GM21360 (cell line): ENCODE results near the gene CPLANE1.
"Not testable (repeated sequence)": the region's sequence is repeated elsewhere in the genome, so short reads cannot be mapped to it uniquely, and the experiment has no call there.

Experiments used
- ATAC-seq: cut with Tn5 transposase; IDR thresholded peaks from one replicate; pipeline ENCODE4 v1.9.1; 2021; ENCODE audit warnings: mild to moderate bottlenecking, moderate library complexity; ENCODE audit not compliant: unreplicated experiment

Gene CPLANE1

DNA sequence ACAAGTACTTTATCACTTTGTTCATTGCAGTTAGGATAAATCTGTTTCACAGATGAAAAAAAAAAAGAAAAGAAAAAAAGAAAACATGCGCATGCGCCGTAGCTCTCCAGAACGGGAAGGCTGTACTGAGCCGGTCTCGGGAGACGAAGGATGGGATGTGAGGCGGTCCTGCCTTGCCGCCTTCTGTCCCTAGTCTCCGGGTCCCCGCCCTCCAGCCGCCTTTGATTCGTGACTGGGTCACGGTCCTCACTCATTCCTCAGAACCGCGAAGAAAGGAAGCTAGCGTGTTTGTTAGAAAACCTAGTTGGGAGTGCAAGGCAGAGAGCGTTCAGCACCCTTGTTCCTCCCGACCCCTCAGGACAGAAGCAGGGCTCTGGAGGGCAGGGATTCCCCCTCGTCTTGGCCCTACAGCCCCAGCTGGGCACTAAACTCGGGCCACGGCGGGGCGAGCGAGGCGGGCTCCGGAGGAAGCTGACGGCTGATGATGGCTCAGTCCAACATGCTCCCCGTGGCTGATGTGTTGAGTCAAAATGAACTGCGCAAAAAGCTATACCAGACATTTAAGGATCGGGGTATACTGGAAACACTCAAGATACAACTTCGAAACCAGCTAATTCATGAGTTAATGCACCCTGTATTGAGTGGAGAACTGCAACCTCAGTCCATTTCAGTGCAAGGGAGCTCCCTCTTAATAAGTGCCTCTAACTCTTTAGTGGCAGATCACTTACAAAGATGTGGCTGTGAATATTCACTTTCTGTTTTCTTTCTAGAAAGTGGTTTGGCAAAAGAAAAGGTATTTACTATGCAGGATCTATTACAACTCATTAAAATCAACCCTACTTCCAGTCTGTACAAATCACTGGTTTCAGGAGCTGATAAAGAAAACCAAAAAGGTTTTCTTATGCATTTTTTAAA is 40.0 kb downstream of the CPLANE1 start:
- ATAC-seq = no peak

DNA sequence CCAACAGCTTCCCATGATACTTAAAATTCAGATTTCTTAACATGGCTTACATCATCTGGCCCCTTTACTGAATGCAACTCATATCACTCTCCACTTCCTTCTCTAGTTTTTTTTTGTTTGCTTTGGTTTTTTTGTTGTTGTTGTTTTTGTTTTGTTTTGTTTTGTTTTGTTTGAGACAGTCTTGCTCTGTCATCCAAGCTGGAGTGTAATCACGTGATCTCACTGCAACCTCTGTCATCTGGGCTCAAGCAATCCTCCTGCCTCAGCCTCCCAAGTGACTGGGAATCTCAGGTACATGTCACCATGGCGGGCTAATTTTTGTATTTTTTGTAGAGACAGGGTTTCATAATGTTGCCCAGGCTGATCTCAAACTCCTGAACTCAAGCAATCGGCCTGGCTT is 41.4 kb downstream of the CPLANE1 start:
- ATAC-seq = no peak

DNA sequence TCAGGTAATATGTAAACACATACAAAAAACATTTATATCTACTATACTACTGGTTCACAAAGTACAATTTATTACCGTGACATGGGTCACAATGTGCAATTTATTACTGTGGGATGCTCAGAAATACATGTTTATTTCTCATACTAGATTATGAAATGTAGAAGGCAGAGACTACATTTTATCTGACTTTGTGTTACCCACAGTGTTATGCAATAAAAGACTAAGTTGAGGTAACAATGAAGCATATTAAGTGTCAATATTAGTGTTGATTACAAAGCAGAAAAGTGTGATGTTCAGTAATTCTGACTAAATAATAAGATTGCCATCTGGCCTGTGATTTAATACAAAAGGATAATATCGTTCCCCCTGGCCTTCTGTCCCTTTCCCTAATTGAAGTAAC is 42.4 kb downstream of the CPLANE1 start:
- no peak for ATAC-seq

DNA sequence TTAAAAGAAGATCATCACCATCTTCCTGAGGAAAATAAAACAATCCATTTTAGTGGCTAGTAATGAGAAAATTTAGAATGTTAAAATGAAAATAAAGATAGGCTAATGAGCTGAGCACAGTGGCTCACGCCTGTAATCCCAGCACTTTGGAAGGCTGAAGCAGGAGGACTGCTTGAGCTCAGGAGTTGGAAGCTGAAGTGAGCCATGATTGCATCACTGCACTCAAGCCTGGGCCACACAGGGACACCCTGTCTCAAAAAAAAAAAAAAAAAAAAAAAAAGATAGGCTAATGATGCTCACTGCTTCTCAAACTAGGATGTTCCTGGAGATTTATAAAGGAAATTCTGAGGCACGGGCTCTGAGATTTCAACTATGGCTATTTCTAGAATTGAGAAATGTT is 50.3 kb downstream of the CPLANE1 start:
- ATAC-seq = no peak

DNA sequence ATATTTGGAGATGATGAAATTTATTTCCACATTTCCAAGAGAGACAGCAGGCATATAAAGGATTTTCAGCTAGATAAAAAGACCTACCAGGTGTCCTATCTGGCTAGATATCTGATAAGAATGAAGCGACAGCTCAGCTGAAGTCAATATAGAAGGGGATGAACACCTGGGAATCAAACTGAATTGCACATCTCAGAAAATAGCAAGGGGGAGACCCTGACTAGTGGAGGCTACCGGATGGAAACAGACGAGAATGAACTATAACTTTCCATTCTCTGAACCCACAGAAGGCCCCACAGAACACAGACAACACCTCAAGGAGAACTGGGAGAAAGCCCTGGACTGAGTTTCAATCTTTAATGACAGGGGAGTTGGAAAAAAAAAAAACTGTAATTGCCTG is 51.1 kb downstream of the CPLANE1 start:
- no peak for ATAC-seq

DNA sequence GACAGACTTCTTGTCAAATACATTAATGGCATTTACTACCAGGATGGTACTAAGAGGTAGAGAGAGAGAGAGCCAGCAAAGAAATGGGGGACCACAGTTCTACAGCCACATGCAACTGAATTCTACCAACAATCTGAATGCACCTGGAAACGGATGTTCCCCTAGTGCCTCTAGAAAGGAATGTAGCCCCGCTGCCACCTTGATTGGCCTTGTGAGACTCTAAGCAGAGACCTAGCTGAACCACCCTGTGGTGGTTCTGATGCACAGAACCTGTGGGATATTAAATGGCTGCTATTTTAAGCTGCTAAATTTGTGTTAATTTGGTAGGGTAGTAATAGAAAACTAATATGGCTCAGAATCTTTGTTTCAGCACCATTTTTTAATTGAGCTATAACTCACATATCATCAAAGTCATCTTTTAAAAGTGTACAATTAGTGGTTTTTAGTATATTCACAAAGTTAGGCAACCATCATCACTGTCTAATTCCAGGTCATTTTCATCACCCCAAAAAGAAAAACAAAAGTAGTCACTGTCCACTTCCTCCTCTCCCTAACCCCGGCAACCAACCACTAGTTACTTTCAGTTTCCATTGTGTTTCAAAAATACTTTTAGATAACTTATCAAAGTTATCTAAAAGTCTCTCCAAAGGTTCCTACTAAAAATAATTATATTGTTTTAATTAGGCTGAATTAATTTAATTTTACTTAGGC is 51.7 kb downstream of the CPLANE1 start:
- ATAC-seq = peak; percentile 72

DNA sequence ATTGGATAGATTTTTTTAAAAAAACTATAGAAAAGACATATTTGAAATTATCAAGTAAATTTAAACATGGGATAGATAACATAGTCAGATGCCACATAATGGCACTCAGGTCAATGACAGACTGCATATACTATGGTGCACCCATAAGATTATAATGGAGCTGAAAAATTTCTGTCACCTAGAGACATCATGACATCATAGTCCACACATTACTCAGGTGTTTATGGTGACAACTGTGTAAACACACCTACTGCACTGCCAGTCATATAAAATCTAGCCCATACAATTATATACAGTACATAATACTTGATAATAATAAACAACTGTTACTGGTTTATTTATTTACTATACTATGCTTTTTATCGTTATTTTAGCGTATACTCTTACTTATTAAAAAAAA is 58.6 kb downstream of the CPLANE1 start:
- no peak for ATAC-seq

DNA sequence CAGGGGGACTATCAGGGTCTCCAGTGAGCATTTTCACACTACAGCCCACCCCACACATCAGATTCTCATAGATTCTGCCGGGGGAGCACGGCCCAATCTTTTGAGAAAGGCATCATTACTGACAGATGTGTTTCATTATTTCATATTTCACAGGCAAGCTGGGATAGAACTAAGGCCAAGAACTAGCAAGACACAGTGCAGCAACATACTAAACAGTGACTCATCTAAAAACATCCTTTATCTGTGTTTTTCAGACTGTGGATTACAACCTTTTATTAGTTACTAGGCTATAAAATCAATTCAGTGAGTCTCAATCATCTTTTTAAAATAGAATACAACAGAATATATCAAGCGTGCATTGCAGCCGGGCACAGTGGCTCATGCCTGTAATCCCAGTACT is 59.8 kb downstream of the CPLANE1 start:
- ATAC-seq = no peak

DNA sequence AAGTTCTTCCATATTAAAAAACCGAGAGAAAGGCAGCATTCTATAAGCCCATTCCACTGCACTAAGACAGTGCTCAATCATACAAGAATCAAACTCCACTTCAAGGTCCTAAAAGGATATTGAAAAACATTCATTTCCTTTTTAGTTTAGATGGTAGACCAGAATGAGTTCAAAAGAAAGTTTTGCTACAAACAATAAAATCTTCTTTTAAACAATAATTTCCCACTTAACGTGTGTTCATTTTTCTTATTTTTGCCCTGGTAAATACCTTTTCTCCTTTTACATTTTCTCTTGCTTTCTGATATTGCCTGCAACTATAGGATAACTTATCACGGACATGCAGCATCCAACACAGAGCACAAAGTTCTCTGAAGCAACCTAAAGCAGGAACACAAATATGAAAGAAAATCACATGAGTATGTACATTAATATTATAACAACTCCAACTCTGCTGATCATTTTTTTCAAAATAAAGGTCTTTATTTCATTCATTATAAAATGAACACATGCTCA is 61.7 kb downstream of the CPLANE1 start:
- no peak for ATAC-seq

DNA sequence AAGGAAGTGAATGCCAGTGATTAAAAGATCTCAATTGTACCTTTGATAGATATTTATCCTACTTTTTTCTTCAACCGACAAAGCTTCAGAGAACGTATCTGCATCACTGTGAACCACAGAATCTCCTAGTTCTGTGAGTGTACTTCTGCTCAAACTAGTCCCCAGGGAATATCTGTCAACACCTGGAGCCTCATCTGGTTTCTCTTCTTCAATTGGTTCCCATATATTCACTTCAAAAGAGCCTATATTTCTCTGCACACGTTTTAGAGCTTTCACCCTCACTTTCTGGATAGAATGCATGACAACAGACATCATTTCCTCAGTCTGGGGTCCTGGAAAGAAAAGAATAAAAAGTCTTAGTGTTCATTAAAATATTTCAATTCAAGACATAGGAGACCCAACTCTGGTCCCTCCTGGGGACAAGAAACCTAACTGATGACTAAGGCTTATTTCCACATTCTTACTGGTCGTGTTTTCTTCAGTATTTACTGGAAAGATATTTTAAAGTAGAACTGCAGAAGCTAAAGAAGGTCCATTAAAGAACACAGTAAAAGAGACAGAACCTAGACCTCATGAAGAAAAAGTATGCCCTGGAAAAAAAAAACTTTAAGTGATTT is 64.3 kb downstream of the CPLANE1 start:
- peak; percentile 88 for ATAC-seq

DNA sequence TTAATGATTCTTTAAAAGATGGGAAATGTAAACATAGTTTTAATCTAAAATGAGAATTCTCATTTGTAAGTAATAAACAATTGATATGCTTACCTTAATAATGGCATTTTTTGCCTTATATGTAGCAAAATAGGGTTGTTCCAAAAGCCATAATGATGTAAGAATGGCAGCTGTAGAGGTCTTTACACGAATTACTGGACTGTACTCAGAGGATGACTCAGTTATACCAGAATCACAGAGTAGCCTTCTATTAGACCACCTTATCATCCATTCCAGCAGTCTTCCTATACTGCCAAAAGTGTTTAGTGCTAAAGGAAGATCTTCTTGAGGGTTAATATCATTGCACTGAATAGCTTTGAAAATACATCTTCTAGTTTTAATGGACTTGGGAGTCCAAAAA is 66.5 kb downstream of the CPLANE1 start:
- ATAC-seq = no peak

DNA sequence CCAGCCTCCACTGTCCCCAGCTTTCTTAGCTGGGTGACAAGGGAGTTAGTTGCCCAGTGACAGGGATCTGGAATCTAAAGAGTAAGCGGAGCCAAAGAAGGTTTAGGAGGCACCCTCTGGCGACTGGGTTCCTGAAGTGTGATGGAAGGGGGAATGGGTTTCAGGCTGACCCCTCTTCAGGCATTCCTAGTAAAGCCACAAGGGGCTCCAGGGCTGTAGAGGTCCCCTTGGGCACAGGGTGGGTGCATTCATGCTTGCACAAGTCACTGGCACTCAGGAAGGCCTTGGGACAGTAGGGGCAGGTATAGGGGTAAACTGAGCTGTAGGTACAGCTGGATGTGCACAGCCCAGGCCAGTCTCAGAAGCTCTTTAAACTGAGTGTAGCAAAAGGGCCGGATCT is 74.2 kb downstream of the CPLANE1 start:
- ATAC-seq = no peak

DNA sequence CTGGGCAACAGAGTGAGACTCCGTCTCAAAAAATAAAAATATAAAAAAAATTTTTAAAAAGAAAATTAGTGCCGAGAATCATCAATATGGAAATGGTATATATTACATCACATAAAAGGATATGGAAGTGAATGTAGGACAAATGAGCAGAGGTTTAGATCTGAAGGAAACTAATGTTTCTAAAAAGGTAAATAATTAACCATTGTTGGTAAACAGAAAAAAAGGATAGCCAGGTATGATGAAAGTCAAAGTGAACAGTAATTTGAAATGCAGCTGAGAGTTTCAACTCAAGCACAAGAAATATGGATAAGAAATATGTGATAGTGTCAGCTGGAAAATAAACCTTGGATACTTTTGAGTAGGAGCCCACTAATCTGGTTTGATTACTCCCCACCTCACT is 76.2 kb downstream of the CPLANE1 start:
- ATAC-seq = no peak

DNA sequence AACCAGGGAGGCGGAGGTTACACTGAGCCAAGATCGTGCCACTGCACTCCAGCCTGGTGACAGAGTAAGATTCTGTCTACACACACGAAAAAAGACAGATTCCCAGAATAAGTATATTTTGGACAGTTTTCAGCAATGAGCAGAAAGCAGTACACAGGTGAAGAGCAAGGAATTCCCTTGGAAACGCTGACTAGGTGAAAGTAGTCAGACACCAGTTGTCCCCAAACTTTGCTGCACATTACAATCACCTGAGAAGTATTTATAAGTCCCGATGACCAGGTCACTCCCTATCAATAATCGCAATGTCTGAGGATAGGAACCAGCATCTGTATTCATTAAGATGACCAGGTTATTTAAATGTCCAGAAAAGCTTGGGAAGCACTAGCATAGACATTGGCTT is 78.3 kb downstream of the CPLANE1 start:
- no peak for ATAC-seq

DNA sequence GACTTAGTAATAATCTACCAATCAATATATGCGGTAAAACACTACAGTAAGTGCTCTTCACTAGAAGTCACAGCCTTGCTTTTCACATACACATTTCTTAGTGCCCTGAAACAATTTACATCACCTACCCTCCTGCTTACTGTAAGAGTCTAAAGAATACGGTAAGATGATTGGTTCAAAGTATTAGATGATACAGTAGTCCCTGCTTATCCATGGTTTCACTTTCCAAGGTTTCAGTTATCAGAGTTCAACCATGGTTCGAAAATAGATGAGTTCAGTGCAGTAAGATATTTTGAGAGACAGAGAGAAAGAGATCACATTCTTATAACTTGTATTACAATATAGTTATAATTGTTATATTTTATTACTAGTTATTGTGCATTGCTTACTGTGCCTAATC is 83.0 kb downstream of the CPLANE1 start:
- ATAC-seq = no peak

DNA sequence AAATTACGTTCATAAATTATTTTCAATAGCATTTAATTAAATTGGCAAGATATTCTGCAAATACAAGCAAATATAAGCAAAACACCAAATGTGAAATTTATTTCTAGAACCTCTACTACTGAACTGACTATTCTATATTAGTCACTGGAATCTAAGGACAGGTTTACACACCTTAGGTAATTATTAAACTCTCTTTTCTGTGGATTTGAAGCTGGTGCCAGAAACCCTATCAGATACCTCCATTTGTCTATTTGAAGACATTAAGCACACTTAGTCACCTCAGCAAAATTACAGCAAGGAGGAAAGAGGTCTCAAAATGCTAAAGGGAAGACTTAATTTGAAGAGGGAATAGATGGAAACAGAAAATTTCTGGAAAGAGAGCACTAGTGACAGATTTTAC is 83.4 kb downstream of the CPLANE1 start:
- ATAC-seq = no peak

DNA sequence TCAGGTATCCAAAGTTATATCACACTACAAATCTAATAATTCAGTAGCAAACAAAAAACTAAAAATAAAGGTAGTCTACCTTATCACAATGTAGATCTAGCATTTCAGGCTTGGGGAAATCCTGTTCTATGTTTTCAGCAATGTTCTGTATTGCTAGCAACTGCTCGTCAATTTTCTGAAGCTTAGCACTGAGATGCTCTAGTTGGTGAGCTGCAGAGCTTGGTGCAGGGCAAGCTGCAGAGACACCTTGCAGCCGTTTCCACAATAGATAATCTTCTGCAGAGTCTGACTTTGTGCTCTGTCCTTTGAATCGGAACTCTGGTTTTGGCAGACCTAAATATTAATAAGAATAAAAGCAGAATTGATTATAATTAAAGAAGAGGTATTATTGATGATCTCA is 95.5 kb downstream of the CPLANE1 start:
- no peak for ATAC-seq

DNA sequence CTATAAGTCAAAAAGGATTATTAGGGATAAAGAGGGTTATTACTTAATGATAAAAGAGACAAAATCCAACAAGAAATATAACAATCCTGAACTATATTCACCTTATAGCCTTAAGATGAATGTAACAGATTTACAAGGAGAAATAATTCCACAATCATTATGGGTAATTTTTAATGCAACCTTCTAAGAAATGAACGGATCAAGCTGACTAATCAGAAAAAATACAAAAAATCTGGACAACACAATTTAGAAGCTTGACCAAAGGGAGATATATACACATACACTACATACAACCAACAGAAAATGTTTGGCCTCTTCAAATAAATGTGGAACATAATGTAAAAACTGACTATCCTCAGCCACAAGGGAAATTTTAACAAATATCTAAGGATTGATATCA is 102.3 kb downstream of the CPLANE1 start:
- no peak for ATAC-seq

DNA sequence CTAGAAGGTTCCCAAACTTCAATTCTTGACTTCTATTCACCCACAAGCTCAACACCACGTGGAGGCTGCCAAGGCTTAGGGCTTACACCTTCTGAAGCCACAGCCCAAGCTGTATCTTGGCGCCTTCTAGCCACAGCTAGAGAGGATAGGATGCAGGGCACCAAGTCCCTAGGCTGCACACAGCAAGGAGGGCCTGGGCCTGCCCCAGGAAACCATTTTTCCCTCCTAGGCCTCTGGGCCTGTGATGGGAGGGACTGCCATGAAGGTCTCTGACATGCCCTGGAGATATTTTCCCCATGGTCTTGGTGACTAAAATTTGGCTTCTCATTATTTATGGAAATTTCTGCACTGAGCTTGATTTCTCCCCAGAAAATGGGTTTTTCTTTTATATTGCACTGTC is 112.5 kb downstream of the CPLANE1 start:
- ATAC-seq = no peak

DNA sequence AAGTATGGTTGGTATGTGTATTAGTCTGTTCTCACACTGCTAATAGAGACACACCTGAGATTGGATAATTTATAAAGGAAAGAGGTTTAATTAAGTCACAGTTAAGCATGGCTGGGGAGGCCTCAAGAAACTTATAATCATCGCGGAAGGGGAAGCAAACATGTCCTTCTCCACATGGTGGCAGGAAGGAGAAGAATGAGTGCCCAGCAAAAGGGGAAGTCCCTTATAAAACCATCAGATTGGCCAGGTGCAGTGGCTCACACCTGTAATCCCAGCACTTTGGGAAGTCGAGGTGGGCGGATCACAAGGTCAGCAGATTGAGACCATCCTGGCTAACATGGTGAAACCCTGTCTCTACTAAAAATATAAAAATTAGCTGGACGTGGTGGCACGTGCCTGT is 113.9 kb downstream of the CPLANE1 start:
- ATAC-seq = not testable (repeated sequence)

DNA sequence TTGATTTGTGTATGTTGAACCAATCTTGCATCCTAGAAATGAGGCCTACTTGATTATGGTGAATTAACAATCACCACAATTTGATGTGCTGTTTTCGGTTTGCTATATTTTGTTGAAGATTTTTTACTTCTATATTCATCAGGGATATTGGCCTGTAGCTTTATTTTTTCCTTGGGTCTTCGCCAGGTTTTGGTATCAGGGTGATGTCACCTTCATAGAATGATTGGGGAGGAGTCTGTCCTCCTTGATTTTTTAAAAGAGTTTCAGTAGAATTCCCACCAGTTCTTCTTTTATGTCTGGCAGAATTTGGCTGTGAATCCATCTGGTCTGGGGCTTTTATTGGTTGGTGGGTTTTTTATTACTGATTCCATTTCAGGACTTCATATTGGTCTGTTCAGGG is 115.2 kb downstream of the CPLANE1 start:
- ATAC-seq = no peak

DNA sequence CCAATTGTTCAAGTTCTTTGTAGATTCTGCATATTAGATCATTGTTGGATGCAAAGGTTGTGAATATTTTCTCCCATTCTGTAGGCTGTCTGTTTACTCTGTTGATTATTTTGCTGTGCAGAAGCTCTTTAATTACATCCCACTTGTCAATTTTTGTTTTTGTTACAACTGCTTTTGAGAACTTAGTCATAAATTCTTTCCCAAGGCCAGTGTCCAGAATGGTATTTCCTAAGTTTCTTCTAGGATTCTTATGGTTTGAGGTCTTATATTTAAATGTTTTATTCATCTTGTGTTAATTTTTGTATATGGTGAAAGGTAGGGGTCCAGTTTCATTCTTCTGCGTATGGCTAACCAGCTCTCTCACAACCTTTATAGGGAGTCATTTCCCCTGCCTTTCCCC is 116.5 kb downstream of the CPLANE1 start:
- ATAC-seq = no peak
